Hematopoietic multipotent progenitor cell treated with erythropoietin and hydrocortisone succinate and interleukin-3 and kit ligand, for 17 days (in vitro differentiated cells): ENCODE measurements around the gene EFHD1.
"Not testable (repeated sequence)": the region's sequence is repeated elsewhere in the genome, so short reads cannot be mapped to it uniquely, and the experiment has no call there.

Experiments used
- DNase-seq: peaks from one replicate; pipeline ENCODE4 v3.0.0-alpha.2; 2015; ENCODE audit warnings: low spot score

Gene EFHD1

GRCh38 chr2:232621186-232621585, 12.2 kb upstream of the EFHD1 start:
- DNase-seq = no peak

GRCh38 chr2:232622563-232622962, 10.8 kb upstream of the EFHD1 start:
- no peak for DNase-seq

GRCh38 chr2:232623768-232624765, 9.3 kb upstream of the EFHD1 start:
- no peak for DNase-seq

DNA sequence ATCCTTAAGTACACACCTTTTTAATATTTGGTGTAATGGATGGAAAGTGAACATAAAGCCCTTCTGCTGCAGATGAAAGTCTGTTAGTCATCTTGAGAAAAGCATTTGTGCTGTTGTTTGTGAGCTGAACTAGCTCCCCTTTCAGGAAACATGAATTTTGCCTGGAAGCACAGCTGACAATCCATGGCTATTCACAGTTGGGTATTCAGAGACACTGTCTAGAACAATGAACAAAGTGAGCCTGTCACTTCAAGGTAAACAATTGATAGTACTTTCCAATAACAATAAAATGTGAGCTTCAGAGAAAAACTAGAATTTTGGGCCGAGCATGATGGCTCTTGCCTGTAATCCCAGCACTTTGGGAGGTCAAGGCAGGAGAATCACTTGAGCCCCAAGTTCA, 6.8 kb upstream of the EFHD1 start:
- no peak for DNase-seq

- no peak for DNase-seq
Measured at GRCh38 chr2:232628466-232629128, 4.8 kb upstream of the EFHD1 start.

DNA sequence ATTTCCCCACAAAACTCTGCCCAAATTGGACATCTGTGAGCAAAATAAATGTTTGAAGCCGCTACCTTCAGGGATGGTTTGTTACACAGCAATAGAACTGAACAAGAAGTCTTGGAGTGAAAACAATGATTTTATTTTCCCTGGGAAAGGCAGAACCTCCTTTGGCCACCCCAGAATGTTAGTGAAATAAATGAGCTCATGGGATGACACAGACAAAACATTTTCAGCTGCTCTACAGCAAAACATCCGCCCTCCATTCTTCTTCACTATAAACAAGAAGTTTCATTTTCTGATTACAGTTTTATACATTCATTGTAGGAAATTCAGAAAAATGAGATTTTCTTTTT, 4.3 kb upstream of the EFHD1 start:
- no peak for DNase-seq

DNA sequence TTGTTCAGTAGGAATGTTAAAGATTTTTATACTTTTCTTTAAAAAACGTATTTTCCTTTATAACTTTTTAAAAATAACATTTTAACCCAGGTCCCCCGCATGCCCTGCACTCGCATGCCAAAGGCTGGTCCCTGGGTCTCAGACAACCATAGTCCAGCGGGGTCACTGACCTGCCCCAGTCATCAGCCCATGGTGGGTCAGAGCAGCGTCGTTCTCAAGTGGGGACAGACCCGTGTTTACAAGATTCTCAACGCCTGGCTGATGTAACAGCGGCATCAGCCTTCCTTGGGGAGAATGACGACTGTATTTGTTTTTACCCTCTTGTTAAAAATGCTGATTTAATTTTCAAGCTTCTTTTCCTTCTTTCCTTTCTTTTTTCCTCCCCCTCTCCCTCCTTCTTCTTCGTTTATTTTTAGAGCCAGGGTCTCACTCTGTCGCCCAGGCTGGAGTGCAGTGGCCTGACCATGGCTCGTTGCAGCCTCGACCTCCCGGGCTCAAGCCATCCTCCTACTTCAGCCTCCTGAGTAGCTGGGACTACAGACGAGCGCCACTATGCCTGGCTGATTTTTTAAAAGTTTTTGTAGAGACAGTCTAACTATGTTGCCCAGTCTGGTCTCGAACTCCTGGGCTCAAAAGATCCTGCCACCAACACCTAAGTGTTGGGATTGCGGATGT, 1.0 kb upstream of the EFHD1 start:
- no peak for DNase-seq

DNA sequence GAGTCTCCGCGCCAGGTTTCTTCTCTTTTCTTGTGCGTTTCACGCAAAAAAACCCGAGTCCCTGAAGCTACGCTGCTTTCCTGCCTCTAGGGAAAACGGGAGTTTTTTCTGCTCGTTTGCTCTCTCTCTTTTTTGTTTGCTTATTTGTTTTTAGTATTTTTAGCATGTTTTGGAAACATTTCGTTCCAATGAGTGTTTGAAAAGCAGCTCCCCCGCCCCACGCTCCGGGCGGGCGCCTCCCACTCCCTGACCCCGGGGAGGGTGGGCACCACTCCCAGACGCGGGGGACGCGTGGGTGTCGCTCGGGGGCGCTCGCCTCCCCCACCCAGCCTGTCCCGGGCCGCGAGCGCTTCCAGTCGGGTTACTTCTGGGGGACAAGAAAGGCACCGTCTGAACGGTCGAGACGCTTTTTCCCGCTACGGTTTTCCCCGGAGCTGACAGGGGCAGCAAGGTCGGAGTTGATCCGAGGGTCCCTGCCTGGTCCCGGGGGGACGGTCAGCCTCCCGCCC, 446 bp upstream of the EFHD1 start:
- no peak for DNase-seq

- DNase-seq = no peak
Measured at GRCh38 chr2:232634206-232635150, 1.1 kb downstream of the EFHD1 start.

GRCh38 chr2:232635376-232635775, 2.0 kb downstream of the EFHD1 start:
- DNase-seq = not testable (repeated sequence)

DNA sequence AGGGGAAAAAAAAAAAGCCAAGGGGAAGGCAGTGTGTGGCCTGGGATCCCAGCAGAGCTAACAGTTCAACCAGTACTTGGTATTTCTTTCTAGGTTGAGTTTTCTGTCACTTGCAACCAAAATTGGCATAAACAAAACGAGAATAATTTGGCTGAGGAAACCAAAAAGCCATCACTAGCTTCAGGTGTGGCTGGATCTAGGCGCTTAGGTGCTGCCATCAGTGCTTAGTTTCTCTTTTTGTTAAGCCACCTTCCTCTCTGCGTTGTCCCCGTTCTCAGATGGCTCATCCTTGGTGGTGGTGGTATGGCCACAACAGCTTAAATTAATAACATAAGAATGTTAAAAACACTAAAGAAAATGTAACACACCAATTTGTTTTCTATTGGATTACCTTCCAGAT, 2.4 kb downstream of the EFHD1 start:
- DNase-seq = no peak

DNA sequence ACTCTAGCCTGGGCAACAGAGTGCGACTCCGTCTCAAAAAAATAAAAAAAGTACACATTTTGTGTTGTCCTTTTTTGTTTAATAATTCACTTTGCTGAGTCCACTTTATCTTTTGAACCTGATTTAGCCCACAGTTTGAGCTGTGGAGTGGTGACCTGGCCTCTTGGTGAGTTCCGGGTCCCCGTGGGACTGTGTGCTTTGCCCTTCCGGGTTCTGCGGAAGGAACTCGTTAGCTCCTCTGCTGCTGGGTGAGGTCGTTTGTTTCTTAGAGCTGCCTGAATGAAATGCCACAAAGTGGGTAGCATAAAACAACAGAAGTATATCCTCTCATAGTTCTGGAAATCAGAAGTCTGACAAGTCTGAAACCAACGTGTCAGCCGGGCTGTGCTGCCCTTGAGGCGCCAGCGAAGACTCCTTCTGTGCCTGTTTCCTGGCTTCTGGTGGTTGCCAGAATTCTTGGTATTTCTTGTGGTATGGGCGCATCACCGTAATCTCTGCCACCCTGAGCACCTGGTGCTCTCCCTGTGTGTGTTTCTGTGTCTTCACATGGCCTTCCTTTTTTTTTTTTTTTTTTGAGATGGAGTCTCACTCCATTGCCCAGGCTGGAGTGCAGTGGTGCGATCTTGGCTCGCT, 3.5 kb downstream of the EFHD1 start:
- DNase-seq = no peak

- DNase-seq = no peak
Measured at GRCh38 chr2:232637866-232638583, 4.6 kb downstream of the EFHD1 start.

DNA sequence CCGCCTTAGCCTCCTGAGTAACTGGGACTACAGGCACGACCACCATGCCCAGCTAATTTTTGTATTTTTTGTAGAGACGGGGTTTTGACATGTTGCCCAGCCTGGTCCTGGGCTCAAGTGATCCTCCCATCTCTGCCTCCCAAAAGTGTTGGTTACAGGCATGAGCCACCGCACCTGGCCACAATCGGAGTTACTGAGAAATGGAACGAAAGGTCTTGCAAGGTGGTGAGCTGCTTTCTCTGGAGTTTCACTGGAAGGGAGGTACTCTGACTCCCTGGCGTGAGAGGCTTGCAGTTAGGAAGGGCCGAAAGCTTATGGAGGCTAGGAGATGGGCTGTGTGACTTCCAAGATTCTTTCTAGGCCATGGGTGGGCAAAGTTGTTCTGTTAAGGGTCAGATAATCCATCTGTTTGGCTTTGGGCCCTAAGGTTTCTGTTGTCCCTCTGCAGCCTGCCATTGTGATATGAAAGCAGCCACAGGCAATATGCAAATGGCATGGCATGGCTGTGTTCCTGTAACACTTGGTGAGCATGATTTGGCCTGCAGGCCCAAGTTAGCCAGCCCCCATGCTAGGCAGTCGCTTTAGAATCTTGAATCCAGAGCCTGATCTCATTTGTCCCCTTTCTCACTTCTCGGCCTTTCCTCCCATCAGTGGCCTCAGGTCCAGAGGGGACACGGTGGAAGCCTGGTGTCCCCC, 7.9 kb downstream of the EFHD1 start:
- no peak for DNase-seq

- DNase-seq = no peak
Measured at GRCh38 chr2:232643147-232643425, 9.7 kb downstream of the EFHD1 start.

- DNase-seq = no peak
Measured at GRCh38 chr2:232643813-232644347, 10.5 kb downstream of the EFHD1 start.

- no peak for DNase-seq
Measured at GRCh38 chr2:232645061-232645460, 11.7 kb downstream of the EFHD1 start.

- no peak for DNase-seq
Measured at GRCh38 chr2:232646726-232647125, 13.3 kb downstream of the EFHD1 start.

DNA sequence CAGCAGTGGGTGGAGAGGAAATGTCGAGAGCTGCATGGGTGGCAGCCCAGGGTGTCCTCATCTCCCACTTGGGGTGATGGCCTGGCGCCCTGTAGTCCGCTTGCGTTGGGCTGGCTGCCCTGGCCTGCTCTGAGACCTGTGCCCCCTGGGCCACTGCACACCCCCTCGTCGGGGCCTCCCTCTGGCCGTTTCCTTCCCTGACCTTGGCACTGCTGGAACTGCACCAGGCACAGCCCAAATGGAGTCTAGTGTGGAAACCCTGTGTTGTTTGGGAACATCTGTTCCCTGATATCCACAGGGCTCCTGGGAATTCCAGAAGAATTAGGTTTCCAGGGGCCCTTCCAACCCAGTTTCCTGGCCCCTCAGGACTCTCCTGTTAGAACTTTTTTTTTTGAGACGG, 13.9 kb downstream of the EFHD1 start:
- DNase-seq = no peak

DNA sequence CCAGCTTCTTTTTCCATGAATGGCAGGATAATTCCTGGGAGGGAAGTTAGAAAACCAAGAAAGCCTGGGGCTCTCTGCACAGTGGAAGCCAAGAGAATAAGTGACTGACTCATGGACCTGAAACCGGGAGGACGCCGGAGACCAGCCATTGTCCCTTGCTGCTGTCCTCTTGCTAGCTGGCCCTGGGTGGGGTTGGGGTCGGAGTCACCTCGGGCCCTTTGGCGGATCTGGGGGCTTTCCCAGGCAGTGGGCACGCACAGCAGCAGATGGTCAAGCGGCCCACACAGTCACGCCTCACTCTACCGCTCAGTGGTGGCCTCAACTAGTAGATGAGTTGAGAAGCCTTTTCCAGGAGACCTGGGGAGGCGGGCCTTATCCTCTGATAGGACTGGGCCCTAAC, 15.6 kb downstream of the EFHD1 start:
- DNase-seq = no peak
